Activated CD4-positive, alpha-beta T cell treated with anti-CD3 and anti-CD28 coated beads for 1 hour (primary cell): ENCODE results near the gene MYO5B.
"Not testable (repeated sequence)": the region's sequence is repeated elsewhere in the genome, so short reads cannot be mapped to it uniquely, and the experiment has no call there.

Experiments used
- DNase-seq: peaks from one replicate; pipeline ENCODE4 v3.0.0-alpha.2; 2020

MYO5B gene

DNA sequence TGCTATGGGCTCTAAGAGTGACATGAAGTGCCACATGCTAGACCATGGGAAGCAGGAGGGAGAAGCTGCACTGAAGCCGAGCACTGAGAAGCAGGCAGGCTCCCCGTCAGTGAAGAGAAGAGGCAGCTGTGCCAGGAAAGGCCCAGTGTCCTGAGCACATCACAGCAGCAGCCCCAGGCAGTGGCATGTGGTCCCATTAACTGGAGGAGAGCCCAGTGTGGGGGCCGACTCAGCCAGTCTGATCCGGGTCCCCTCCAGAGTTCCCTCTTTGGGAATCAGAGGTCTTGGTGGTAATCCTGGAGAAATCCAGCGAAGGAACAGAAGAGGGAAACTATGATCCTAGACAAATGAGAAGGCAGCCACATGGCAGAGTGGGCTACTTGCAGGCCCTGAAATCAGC is 284.9 kb downstream of the MYO5B start:
- no peak for DNase-seq

DNA sequence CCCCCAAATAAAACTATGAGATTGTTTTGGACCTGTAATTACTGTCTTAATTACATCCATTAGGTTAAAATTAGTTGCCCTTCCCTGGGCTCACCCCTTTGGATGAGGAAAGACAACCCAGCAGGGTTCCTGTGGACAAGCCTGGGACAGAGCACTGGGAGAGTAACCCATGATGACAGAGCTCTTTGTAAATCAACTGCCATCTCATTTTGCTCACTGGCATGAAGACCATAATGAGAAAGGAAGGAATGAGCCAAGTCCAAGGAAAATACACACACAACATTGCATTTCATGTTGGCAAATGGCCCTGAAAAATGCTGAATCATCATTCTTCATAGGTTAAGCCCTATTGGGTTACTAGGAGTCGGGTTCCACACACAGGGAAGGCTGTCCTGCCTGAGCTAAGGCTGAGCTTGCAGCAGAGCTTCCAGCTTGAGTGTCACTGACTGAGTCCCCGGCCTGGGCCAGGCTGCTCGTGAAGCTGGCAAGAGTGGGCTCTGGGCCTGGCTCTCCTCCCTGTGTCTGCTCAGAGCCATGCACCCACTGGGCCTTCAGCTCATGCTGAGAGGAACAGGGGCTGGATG is 287.5 kb downstream of the MYO5B start:
- no peak for DNase-seq

DNA sequence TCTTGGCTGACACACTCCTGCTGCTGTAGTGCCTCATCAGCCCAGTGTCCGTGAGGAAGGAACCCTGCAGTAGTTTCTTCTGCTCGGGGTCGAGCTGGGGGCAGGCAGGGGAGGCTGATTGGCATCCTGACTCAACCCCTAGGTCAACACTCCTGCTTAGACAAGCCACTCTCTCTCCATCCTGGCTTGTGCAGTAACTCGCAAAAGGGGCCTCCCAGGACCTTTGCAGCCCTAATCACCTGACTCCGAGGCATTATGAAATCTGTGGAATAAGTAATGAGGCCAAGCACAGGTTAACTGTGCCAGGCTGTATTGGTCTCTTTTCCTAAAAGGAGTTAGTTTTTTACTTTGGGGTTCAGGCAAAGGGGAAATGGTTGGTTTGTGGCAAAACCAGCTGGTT is 289.2 kb downstream of the MYO5B start:
- no peak for DNase-seq

DNA sequence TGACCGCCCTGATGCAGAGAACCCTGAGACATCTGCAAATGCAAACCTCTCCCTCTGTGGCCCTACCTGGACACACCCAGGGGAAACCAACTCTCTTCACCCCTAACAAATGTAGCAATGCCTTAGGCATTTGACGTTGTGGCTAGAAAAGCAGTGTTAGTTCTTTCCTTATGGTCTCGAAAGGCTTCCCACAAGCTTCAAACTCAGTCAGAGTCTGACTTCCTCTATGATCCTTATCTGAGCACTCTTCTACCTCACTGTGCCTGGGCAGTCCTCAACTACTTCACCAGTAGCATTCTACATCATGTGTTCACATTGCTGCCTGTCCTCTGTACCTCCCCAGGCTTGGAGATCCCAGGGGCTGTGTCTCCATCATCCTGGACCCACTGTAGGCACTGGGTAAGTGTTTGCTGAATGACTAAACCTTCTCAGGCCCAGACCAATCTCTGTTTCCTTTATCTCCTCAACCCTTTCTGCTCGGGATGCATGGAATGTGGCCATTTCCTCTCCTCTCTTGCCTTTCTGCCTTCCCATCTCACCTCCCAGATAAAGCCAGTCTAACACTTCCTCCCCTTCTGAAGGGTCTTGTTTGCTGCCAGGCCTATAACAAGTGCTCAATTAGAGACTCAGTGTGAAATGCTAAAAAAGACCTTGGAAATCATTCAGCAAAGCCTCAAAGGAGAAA is 289.9 kb downstream of the MYO5B start:
- no peak for DNase-seq

DNA sequence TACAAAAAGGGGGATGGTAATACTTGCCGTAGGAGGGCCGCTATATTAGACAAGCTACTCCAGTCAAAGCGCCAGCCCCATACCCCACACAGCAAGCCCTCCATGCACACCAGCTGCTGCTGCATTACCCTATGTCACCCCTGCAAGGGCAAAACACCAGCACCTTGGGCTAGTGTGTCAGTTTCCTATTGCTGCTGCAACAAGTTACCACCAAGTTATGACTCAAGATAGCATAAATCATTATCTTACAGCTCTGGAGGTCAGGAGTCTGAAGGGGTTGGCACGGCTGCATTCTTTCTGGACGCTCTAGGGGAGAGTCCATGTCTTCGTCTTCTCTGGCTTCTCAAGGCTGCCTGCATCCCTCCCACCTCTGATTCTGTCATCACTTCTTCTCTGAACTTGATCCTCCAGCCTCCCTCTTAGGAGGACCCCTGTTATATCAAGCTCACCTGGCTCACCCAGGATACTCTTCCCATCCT is 293.0 kb downstream of the MYO5B start:
- DNase-seq: no peak

DNA sequence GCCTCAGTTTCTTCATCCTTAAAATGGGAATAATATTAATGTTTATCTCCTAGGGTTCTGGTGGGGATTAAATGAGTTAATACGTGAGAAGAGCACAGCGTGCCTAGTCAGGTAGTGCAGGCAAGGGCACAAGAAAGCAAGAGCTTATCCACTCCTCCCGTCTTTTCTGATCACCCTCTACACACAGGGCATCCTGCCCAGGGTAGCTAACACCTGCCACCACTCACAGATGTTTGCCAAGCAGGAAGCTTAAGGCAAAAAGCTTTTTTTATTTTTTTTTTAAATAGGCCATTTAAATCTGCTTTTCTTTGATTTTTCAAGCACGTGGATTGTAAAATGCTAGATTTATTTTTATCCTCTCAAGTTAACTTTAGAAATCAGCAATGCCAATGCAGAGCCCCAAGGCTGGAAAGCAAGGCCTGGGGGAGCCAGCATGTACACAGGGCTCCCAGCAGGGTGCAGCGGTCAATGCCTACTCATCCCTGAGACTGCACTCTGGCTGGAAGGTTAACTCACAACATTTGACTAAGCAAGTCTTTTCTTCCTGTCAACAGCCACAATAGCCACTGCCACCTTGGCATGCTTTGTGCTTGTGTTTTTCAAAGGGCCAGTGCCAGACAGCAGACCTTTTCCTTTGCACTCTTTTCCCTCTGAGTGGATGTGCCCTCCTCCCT is 295.2 kb downstream of the MYO5B start:
- no peak for DNase-seq

DNA sequence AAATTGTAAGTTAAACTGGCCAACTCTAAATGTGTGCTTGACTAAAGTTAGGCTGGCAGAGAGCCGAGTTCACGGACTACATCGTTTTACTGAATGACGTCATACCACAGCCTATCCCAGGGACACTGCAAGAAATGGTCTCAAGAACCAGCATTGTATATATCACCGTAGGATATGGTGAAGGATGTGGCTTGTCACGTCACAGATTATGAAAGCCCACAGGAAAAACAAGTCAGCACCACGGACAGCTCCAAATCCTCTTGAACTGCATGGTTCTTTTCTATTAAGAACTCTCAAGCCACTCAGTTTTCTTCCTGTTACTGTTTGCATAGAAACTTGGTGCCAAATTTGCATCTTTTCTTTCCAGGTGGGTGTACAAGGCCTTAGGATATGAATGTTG is 296.5 kb downstream of the MYO5B start:
- peak; percentile 18 for DNase-seq

DNA sequence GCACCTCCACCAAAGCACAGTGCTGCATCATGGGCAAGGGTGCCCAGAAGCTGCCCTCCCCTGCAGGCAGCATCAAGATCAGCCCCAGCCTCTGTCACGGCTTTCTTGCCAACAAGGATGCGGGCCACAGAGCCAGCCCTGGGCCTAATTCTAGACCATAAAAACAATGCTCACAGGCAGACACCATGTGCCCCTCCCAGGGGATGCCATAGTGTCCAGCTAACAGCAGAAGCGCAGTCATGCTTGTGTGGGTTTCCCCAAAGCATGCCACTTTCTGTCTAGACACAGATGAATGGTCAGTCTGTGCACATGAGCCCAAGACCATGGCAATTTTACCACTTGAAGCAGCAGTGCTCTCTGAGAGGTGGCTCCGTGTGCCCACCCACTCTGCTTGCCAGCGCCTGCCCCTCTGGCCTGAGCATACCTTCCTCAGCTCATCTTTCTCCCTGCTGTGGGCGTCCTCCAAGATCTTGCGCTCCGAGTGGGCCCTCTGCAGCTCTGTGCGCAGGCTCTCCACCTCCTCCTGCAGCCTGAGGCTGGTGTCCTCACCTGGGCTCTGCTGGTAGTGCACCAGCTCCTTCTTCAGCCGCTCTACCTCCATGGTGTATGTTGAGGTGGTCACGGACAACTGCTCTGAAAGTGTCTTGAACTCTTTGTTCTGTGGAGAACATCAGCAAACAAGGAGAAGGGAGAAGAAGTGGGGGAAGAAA is 300.3 kb downstream of the MYO5B start:
- DNase-seq: no peak

DNA sequence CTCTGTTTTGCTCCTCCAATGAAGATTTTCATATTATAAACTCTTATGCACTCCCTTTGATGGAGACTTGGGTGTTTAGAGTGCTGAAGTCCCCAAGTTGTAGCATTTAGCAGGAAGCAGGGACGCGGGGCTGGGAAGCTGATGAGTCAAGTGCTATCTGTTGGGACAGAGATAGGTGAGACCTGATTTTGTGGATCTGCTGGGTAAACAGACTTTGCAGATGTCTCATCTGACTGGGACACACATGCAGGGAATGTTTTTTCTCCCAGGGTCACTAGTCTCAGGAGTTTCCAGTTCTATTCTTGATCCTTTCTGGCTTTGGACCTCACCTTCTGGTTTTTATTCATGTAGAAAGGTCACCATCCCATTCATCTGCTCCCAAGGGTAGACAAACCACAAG is 301.9 kb downstream of the MYO5B start:
- DNase-seq: no peak

DNA sequence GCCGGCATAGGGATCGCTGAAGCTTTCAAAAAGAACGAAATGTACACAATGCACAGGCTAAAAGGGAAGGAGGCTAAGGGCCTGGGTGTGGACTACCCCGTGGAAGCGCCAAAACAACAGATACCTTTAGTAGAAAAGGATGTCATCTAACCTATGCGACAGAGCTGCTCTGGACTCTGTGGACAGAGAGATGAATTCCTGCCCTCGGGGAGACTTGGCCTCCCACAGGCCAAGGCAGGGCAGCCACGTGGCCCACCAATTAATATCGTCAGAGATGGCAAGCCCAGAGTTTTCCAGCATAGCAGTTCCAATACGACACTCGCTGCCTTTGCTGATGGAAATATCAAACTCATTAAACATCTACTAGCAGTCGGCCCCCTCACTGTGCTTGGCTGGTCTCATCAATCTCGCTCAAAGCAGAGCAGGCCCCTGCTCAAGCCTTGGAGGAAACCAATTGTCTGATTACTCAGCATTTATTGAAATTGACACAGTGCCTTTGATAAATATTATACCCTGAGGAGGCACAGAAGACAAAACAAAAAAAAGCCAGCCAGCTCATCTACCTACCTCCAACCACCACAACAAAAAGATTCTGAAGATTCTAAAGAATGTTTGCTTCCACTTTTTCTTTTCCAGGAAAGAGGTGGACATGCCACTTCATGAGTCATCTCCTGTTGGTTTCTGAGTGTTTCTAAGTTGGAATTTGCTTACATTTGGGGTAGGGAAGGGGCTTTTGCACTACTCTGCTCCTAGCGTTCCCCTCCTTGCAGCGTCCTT is 302.6 kb downstream of the MYO5B start:
- DNase-seq: no peak

DNA sequence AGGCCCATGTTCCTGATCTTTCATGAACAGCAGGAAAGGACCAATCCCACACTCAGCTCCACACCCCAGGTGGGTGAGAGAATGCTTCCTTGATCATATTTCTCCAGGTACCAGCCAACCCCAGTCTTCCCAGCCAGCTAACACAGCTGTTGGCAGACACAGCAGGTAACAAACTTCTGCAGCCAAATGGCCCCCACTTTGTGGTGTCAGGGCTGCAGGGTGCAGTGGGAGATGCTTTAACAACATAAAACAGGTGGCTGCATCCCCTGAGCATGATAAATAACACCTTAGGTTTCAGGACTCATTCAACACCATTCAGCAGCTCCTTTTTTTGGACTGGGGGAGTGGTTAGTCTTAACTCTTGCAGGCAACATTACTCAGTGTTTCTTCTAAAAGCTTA is 304.9 kb downstream of the MYO5B start:
- DNase-seq: no peak

DNA sequence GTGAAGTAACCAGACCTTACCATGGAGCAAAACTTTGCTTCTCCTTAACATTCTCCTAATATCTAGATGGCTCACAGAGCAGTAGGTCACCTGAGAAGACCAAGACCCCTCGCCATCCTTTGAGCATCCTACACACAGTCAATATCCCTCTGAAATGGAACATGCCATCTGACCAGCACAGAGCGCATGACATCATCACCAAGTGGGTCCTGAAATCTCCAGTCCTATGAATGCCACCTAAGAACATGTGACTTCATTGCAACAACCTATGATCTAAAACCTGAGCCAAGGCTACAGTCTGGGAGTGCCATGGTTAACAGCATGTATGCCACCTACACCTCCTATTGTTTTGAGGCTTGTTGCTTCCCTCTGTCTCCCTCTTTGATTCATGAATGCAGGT is 305.4 kb downstream of the MYO5B start:
- DNase-seq: not testable (repeated sequence)

DNA sequence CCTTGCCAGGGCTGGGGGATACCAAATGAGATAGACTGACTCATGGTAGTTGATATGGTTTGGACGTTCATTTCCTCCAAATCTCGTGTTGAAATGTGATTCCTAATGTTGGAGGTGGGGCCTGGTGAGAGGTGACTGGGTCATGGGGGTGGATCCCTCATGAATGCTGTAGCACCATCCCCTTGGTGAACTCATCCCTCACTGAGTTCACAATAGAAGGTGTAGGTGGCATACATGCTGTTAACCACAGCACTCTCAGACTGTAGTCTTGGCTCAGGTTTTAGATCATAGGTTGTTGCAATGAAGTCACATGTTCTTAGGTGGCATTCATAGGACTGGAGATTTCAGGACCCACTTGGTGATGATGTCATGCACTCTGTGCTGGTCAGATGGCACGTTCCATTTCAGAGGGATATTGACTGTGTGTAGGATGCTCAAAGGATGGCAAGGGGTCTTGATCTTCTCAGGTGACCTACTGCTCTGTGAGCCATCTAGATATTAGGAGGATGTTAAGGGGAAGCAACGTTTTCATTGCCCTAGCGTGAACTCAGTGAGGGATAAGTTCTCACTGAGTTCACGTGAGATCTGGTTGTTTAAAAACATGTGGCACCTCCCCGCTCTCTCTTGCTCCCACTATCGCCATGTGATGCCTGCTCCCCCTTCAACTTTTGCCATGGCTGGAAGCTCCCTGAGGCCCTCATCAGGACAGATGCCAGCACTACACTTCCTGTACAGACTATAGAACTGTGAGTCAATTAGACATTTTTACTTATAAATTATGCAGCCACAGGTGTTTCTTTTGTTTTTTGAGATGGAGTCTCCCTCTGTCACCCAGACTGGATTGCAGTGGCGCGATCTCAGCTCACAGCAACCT is 307.8 kb downstream of the MYO5B start:
- DNase-seq: no peak

DNA sequence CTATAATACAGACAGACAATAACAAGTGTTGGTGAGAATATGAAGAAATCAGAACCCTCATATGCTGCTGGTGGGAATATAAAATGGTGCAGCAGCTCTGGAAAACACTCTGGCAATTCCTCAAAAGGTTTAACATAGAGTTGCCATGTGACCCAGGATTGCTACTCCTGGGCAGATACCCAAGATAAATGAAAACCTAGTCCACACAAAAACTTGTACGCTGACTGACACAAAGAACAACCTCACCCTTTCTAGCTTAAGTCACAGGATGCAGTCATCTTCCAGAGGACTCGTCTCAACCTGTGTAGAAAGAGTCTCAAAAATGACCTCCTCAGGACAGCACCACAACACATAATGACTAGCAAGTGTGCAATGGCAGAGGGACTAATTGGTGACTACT is 310.0 kb downstream of the MYO5B start:
- no peak for DNase-seq

DNA sequence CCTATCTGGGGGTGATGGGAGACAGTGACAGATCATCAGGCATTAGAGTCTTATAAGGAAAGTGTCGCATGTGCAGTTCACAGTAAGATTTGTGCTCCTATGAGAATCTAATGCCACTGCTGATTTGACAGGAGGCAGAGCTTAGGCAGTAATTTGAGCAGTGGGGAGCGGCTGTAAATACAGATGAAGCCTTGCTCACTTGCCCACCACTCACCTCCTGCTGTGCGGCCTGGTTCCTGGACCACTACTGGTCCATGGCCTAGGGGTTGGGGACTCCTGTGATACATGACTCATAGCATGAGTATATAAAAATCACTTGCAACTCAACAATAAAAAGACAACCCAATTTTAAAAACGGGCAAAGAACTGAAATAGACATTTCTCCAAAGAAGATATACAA is 310.5 kb downstream of the MYO5B start:
- no peak for DNase-seq

DNA sequence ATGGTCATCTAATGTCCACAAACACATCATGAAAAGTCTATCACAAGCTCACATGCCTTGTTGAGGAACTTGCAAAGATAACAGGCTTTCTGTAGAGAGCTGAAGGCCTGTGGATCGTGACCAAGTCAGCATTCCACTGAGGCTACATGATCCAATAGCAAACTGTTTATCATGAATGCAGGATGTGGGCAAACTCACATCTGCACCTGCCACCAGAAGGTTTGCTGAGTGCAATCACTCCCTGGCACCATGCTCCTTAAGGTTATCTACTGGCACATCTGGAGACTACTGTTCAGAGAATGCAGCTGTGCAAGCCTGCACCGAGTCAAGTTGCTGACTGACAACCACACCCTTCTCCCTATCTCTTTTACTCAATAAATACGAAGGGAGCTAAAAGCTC is 314.3 kb downstream of the MYO5B start:
- DNase-seq: no peak

DNA sequence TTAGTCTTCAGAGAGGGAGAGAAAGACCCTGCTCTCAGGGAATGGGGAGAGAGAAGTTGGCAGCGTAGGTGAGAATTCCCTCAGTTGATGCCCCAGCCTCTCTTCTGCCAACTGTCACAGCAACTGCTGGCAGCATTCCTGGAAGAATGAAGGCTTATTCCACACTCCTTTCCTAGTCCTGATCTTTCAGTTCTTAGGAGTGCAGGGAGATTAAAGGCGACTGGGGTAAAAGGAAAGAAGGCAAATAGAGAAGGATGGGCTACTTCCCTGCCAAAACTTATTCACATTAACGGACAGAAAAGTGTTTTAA is 315.7 kb downstream of the MYO5B start:
- DNase-seq: no peak

DNA sequence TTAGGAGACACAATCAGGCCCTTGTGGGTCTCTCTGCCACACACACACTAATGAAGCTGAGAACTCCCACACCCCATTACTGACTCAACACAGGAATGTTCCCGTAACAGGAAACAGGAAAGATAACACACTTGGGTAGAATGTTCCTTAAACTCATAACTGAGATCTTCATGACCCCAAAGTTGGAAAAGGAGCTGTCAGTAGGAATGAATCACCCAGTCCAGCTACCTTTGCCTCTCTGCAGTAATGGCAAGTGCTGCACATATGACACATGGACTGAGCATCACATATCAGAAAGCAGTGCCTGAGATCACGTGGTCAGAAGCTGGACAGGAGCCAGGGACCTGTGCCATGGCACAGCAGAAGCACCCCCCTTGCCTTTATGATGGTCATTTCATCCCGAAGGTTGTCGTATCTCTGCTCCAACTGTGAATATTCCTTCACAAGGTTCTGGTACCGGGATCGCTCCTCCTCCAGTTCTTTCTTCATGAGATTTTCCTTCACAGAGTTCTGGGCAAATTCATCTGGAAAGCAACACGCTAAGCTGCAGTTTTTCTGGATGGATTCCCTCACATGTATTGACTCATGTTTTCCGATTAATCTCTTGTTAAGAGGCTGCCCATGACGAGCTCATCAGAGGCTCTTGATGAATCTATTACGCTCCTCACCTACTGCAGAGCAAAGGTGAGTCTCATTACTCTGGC is 316.2 kb downstream of the MYO5B start:
- DNase-seq: no peak

DNA sequence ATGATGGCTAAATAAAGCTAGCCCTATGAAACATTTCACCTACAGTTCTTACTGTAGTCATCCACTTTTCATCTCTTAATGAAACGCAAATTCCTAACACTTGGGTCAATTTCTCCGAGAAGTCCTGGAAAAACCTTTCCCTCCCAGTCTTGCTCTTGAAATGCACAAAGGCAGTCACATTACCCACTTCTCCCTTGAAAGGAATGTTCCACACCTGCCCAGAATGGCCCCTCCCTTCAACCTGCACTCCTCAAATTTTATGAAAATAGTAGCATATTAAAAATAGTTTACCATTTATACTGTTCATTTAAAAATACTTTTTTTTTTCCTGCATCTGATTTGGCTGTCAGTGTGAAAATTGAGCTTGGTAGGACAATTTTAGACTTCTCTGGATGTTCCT is 316.9 kb downstream of the MYO5B start:
- no peak for DNase-seq

DNA sequence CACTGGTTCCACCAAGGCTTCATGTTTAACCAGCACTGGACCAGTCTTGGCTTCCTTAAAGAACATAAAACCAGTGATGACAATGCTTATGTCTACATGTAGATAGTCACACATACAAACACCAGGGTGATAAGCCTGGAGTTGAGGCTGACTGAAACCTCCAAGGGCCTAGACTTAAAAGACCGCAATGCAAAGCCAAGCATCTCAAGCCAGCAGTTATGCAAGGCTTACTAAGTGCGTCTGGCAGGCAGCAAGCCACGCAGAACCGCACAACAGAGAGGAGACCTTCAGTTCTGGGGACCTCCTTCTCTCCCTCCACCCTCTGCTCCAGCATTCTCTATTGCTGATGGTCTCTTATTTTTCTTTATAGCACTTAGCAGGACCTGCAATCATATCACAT is 318.4 kb downstream of the MYO5B start:
- no peak for DNase-seq

DNA sequence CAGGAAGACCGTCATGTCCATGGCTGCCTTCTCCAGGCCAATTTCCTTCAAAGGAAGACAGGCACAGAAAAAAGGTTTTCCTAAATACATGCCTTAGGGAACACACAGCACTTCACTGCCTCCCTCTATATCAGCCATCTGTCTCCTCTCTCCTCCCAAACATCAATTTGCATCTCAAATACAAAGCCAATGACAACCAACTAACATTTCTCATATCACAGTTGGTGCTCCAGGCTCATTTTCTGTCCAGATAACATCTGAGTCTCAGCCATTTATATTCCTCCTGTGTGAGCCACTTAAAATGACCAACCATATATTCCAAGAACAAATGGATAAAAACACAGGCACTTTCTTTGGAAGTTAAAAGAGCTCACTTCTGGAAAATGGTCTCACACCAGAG is 319.2 kb downstream of the MYO5B start:
- no peak for DNase-seq

DNA sequence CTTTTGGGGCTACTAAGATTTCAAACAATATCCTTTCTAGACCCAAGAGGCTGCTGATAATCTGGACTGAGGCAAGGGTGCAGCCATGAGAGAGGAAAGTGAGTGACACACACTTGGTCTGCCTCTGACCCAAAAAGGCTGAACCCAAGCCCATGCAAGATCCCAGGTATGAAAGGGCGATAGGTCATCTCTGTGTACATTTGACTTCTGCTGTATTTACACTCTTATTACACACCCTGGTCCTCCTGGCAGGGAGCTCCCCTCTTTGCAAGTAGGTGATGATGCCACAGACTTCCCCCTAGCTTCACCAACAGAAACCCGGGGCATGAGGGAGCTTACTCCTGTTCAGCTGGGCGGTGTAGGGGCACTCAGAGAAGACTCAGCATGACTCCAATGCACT is 319.8 kb downstream of the MYO5B start:
- DNase-seq: no peak
